ENCODE data around the gene CEACAM20.
A peak's percentile ranks its signal among the peaks of the same experiment; 100 is the strongest.
"Not testable (repeated sequence)": the region's sequence is repeated elsewhere in the genome, so short reads cannot be mapped to it uniquely, and the experiment has no call there.

Gene CEACAM20

DNA sequence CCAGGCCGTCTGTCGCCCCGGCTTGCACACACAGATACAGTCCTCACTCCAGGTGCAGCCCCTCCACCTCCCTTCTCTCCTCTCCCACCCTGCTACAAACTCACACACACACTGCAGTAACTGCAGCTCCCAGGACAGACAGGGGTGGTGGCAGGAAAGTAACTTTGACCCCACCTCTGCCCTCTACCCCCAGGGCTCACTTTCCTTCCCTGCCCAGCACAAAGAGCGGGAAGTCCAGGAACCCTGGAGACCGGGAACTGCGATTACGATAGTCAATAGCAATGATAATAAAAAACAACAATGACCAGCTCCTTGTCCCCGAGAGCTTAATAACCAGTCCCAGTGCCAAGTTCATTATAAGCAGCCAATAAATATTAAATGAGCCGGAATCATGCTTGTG is at the start of gene CEACAM20:
Gene CEACAM20, minus strand, starts transcription at position 140 of the 400 bp plus-strand sequence. CDS start 166 bp downstream, outside the sequence.
- Mint-ChIP-seq H3K4me3 (no peak within 1 kb of the TSS), H3K27me3 (peaks cover 12% of the 10 kb centered on the region), H3K27ac (no peak within 1 kb of the TSS), H3K36me3 (no peaks in the 10 kb centered on the region), H3K9me3 (no peaks in the 10 kb centered on the region), H3K4me1 (no peaks in the 10 kb centered on the region)

- Mint-ChIP-seq H3K27me3 (peaks cover 2% of the 10 kb centered on the region), H3K27ac (no peak overlapping the region)
These were observed 48.0 kb upstream of the CEACAM20 start for GRCh38 chr19:44577566-44577874.

GRCh38 chr19:44576843-44577565 is 47.5 kb upstream of the CEACAM20 start:
- Mint-ChIP-seq H3K27me3 (peaks cover 2% of the 10 kb centered on the region), H3K36me3 (no peaks in the 10 kb centered on the region), H3K27ac (no peak overlapping the region), H3K4me3 (no peak overlapping the region), H3K9me3 (no peaks in the 10 kb centered on the region), H3K4me1 (no peaks in the 10 kb centered on the region)

More at GRCh38 chr19:44577566-44577874, 48.0 kb upstream of the CEACAM20 start:
- no peaks in the 10 kb centered on the region for H3K4me1 Mint-ChIP-seq
- H3K9me3 Mint-ChIP-seq = no peaks in the 10 kb centered on the region
- H3K36me3 Mint-ChIP-seq = no peaks in the 10 kb centered on the region
- no peak overlapping the region for H3K4me3 Mint-ChIP-seq

GRCh38 chr19:44575116-44575700 is 45.7 kb upstream of the CEACAM20 start:
- Mint-ChIP-seq H3K27ac (no peak overlapping the region), H3K36me3 (no peaks in the 10 kb centered on the region), H3K27me3 (peaks cover 2% of the 10 kb centered on the region), H3K9me3 (no peaks in the 10 kb centered on the region), H3K4me1 (no peaks in the 10 kb centered on the region), H3K4me3 (no peak overlapping the region)

GRCh38 chr19:44574186-44574950 is 44.9 kb upstream of the CEACAM20 start:
- Mint-ChIP-seq H3K27me3 (peaks cover 2% of the 10 kb centered on the region), H3K4me1 (no peaks in the 10 kb centered on the region), H3K27ac (no peak overlapping the region), H3K36me3 (no peaks in the 10 kb centered on the region), H3K4me3 (no peak overlapping the region), H3K9me3 (no peaks in the 10 kb centered on the region)

DNA sequence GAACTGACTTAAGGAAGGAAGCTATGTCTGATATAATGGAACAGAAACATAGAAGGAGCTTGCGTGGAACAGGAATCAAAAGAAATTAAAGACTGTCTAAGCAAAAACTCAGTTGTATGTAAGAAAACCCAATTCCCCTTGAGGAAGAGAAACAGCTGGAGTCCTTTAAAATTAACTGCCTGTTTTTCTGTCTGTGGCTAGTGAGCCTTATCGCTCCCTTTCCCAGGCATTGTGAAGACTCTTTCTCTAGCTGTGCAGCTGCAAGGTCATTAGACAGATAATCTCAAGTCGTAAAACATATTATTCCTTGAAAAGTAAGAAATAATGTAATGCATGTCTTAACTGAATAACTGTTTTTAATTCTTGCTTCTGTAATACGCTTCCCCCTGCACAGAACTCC is 44.2 kb upstream of the CEACAM20 start:
- Mint-ChIP-seq H3K4me1 (no peaks in the 10 kb centered on the region), H3K4me3 (no peak overlapping the region), H3K9me3 (no peaks in the 10 kb centered on the region), H3K27ac (no peak overlapping the region), H3K36me3 (no peaks in the 10 kb centered on the region), H3K27me3 (peaks cover 2% of the 10 kb centered on the region)

- no peak overlapping the region for H3K27ac Mint-ChIP-seq
- H3K4me1 Mint-ChIP-seq = no peaks in the 10 kb centered on the region
- H3K36me3 Mint-ChIP-seq = no peaks in the 10 kb centered on the region
- H3K4me3 Mint-ChIP-seq = no peak overlapping the region
- peaks cover 3% of the 10 kb centered on the region for H3K27me3 Mint-ChIP-seq
- H3K9me3 Mint-ChIP-seq = no peaks in the 10 kb centered on the region
These were observed 43.7 kb upstream of the CEACAM20 start for GRCh38 chr19:44573183-44573582.

DNA sequence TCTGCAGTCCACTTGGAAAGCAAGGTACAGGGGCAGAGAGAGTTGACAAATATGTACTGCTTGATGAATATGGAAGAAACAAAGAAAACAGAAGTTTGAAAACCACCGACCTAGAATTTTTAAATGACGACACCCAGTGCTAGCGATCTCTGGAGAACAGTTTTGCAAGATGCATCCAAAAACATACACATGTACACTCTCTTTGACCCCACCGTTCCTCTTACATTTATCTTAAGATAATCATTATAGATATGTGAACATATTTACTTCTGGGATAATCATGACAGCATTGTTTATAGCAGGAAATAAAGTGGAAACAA is 43.1 kb upstream of the CEACAM20 start:
- Mint-ChIP-seq H3K4me3 (no peak overlapping the region), H3K36me3 (no peaks in the 10 kb centered on the region), H3K27ac (peak overlapping the region; percentile 25), H3K9me3 (no peaks in the 10 kb centered on the region), H3K27me3 (peaks cover 7% of the 10 kb centered on the region), H3K4me1 (no peaks in the 10 kb centered on the region)

DNA sequence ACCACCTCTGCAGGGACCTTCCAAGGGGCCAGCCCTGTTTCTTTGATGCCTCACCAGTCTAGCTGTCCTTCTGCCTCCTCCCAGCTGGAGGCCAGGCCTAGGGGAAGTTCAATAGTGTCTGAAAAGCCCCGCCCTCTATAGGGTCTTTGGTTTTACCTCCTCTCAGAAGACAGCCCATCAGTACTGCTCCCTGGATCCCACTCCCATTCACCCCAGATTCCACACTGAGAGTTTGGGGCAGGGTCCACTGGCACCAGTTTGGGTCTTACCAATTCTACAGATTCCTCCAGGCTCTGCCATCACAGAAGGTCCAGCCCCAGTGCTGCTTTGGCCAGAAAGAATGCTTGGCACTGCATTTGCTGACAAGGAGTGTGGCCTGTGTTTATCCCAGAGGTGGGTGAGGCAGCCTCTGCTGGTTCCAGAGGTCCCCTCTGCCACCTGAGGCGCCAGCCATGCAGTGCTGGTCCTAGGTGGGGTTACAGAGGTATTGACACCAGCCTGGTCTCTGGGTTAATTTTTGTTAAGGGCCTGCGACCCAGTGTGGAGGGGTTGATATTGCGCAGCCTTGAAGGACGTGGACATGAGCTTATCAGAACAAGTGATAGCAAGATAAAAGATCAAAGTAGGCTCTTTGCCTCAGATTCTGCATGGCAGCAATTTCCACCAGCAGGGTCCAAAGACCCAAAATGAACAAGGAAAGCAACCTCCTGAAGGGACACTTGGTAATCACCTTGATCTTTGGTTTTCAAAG is 42.5 kb upstream of the CEACAM20 start:
- Mint-ChIP-seq H3K27me3 (peaks cover 7% of the 10 kb centered on the region), H3K27ac (peak overlapping the region; percentile 25), H3K9me3 (no peaks in the 10 kb centered on the region)

GRCh38 chr19:44570984-44571684 is 41.7 kb upstream of the CEACAM20 start:
- Mint-ChIP-seq H3K4me3 (no peak overlapping the region), H3K36me3 (no peaks in the 10 kb centered on the region), H3K9me3 (no peaks in the 10 kb centered on the region), H3K4me1 (no peaks in the 10 kb centered on the region), H3K27me3 (peaks cover 7% of the 10 kb centered on the region), H3K27ac (no peak overlapping the region)

More for the DNA sequence above, 42.5 kb upstream of the CEACAM20 start:
- Mint-ChIP-seq H3K36me3 (no peaks in the 10 kb centered on the region), H3K4me1 (no peaks in the 10 kb centered on the region), H3K4me3 (no peak overlapping the region)

DNA sequence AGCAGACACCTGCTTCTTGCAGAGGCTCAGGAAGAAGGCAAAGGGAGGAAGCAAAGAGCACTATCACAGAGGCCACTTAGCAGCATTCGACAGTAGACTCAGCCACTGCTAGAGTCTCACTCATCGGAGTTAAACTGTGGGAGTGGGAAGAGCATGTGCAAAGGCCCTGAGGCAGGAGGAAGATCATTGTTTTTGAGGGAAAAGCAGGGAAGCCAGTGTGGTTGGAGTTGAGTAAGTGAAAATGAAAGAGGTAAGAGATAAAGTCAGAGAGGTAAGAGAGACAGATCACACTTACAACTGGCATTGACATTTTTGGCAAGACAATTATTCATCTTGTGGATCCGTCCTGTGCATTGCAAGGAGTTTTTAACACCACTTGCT is 41.1 kb upstream of the CEACAM20 start:
- no peak overlapping the region for H3K4me3 Mint-ChIP-seq
- H3K4me1 Mint-ChIP-seq = no peaks in the 10 kb centered on the region
- no peaks in the 10 kb centered on the region for H3K36me3 Mint-ChIP-seq
- H3K9me3 Mint-ChIP-seq = no peaks in the 10 kb centered on the region
- no peak overlapping the region for H3K27ac Mint-ChIP-seq
- H3K27me3 Mint-ChIP-seq = peaks cover 12% of the 10 kb centered on the region

DNA sequence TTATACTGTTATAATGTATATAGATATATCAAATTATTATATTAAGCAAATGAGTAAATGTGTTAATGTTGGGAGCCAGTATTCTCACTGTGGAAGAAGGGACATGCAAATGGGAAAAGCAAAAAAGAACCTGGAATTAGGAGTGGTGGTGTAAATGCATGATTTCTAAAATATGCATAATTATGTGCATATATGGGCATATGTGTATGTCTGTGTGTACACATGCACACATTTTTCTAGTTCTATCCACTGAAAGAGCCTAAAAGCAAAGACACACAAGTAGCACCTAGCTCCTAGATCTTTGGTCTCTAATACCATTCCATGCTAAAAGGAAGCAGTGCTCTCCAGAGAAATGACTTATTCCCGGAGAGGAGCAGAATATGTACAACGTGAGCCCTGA is 38.3 kb upstream of the CEACAM20 start:
- no peak overlapping the region for H3K27ac Mint-ChIP-seq
- no peaks in the 10 kb centered on the region for H3K9me3 Mint-ChIP-seq
- H3K4me1 Mint-ChIP-seq = no peaks in the 10 kb centered on the region
- H3K4me3 Mint-ChIP-seq = no peak overlapping the region
- H3K36me3 Mint-ChIP-seq = no peaks in the 10 kb centered on the region
- peaks cover 15% of the 10 kb centered on the region for H3K27me3 Mint-ChIP-seq

DNA sequence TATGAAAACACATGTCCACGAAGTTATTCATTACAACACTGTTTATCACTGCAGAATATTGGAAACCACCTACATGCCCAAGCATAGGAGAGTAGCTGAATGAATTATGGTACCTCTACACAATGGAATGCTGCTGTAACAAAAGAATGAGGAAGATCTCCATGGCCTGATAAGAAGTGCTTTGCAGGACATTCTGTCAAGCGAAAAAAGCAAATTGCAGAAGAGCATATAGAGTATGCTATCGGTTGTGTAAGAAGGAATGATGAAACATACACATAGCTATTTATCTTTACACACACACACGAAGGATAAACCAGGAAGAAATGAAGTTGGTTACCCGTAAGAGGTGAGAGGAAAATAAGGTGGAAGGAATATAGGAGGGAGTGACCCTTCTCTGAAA is 37.5 kb upstream of the CEACAM20 start:
- H3K27me3 Mint-ChIP-seq = peaks cover 15% of the 10 kb centered on the region
- H3K4me1 Mint-ChIP-seq = no peaks in the 10 kb centered on the region
- no peaks in the 10 kb centered on the region for H3K36me3 Mint-ChIP-seq
- no peak overlapping the region for H3K4me3 Mint-ChIP-seq
- no peaks in the 10 kb centered on the region for H3K9me3 Mint-ChIP-seq
- H3K27ac Mint-ChIP-seq = no peak overlapping the region

DNA sequence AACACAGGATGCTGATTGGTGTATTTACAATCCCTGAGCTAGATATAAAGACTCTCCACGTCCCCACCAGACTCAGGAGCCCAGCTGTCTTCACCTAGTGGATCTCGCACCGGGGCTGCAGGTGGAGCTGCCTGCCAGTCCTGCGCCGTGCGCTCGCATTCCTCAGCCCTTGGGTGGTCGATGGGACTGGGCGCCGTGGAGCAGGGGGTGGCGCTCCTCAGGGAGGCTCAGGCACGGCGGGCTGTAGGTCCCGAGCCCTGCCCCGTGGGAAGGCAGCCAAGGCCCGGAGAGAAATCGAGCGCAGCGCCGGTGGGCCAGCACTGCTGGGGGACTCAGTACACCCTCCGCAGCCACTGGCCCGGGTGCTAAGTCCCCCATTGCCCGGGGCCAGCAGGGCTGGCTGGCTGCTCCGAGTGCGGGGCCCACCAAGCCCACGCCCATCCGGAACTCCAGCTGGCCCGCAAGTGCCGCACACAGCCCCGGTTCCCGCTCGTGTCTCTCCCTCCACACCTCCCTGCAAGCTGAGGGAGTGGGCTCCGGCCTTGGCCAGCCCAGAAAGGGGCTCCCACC is 33.7 kb upstream of the CEACAM20 start:
- not testable (repeated sequence) for H3K27ac Mint-ChIP-seq, H3K36me3 Mint-ChIP-seq, H3K4me3 Mint-ChIP-seq, H3K4me1 Mint-ChIP-seq, H3K9me3 Mint-ChIP-seq
- peaks cover 19% of the 10 kb centered on the region for H3K27me3 Mint-ChIP-seq

- H3K4me1 Mint-ChIP-seq = no peaks in the 10 kb centered on the region
- H3K27me3 Mint-ChIP-seq = peaks cover 9% of the 10 kb centered on the region
- H3K36me3 Mint-ChIP-seq = no peaks in the 10 kb centered on the region
- peaks cover 5% of the 10 kb centered on the region for H3K9me3 Mint-ChIP-seq
- no peak overlapping the region for H3K4me3 Mint-ChIP-seq
- H3K27ac Mint-ChIP-seq = no peak overlapping the region
These were observed 28.5 kb upstream of the CEACAM20 start for GRCh38 chr19:44557933-44558332.

All from activated naive CD4-positive, alpha-beta T cell treated with anti-CD3 and anti-CD28 coated beads, Interleukin-2, amount 50 U/mL, for 24 hours (primary cell).